Activated CD4-positive, alpha-beta T cell treated with anti-CD3 and anti-CD28 coated beads, Interleukin-2, amount 10 ng/mL, durations not matched to agents 7 days and 5 days (primary cell): Measurements from ENCODE around the gene RRAS. TPM values are rescaled to one million over a fixed set of nuclear protein-coding genes. Genes with fewer than 3 reads are reported as not detected.
"Not testable (repeated sequence)": the region's sequence is repeated elsewhere in the genome, so short reads cannot be mapped to it uniquely, and the experiment has no call there.

ENCODE experiments used
- CTCF ChIA-PET: fragments of 350-600 bp; sonication (Branson Sonifier 250); formaldehyde crosslinking; loops from one replicate; lab custom pipeline; 2021; ENCODE audit warnings: antibody characterized with exemption; lab: Charles Lee
- POLR2A ChIA-PET: fragments of 350-600 bp; sonication (Branson Sonifier 250); formaldehyde crosslinking; loops from one replicate; lab custom pipeline; 2021; ENCODE audit warnings: antibody characterized with exemption; lab: Charles Lee
- DNase-seq: peaks from one replicate; pipeline ENCODE4 v3.0.0-alpha.2; 2020
- H3K27ac Mint-ChIP-seq: one replicate; pipeline ENCODE4 v1.8.0; 2021; ENCODE audit warnings: mild to moderate bottlenecking, moderate library complexity, mixed read lengths
- H3K27me3 Mint-ChIP-seq: one replicate; pipeline ENCODE4 v1.8.0; 2021; ENCODE audit warnings: mixed read lengths
- H3K36me3 Mint-ChIP-seq: one replicate; pipeline ENCODE4 v1.8.0; 2021; ENCODE audit warnings: low read depth, mixed read lengths
- H3K4me1 Mint-ChIP-seq: one replicate; pipeline ENCODE4 v1.8.0; 2021; ENCODE audit warnings: mixed read lengths
- H3K4me3 Mint-ChIP-seq: one replicate; pipeline ENCODE4 v1.8.0; 2021; ENCODE audit warnings: mild to moderate bottlenecking, moderate library complexity, mixed read lengths
- H3K9me3 Mint-ChIP-seq: one replicate; pipeline ENCODE4 v1.8.0; 2021; ENCODE audit warnings: mixed read lengths
- total RNA-seq, 2 experiments: library from RNA; stranded (reverse); gene quantifications; one replicate each; pipeline ENCODE4 v1.2.3, GENCODE V29; 2021

RRAS gene
- total RNA-seq, 2 experiments from 2014 or later = 9.0 to 9.5 TPM

GRCh38 chr19:49646586-49646985 is 6.6 kb upstream of the RRAS start:
- DNase-seq = no peak
- POLR2A ChIA-PET = no interaction called here
- no peaks in the 10 kb centered on the region for H3K27me3 Mint-ChIP-seq
- peaks cover 28% of the 10 kb centered on the region for H3K4me1 Mint-ChIP-seq
- H3K4me3 Mint-ChIP-seq = no peak overlapping the region
- no peak overlapping the region for H3K27ac Mint-ChIP-seq
- peaks cover 22% of the 10 kb centered on the region for H3K36me3 Mint-ChIP-seq
- CTCF ChIA-PET = interaction anchor here (0.9 to 1.3 kb wide), 2 partner anchors 26 to 34 kb away, joined by 3 read pairs; no protein-coding TSS in a partner anchor
- no peaks in the 10 kb centered on the region for H3K9me3 Mint-ChIP-seq

- no peak for DNase-seq
- no peaks in the 10 kb centered on the region for H3K27me3 Mint-ChIP-seq
- ChIA-PET POLR2A (no interaction called here), CTCF (interaction anchor here (0.9 to 1.3 kb wide), 2 partner anchors 27 to 35 kb away, joined by 3 read pairs; no protein-coding TSS in a partner anchor)
- H3K27ac Mint-ChIP-seq = no peak overlapping the region
- peaks cover 30% of the 10 kb centered on the region for H3K4me1 Mint-ChIP-seq
- no peaks in the 10 kb centered on the region for H3K9me3 Mint-ChIP-seq
- H3K4me3 Mint-ChIP-seq = no peak overlapping the region
- peaks cover 22% of the 10 kb centered on the region for H3K36me3 Mint-ChIP-seq
These were observed 6.1 kb upstream of the RRAS start for GRCh38 chr19:49645995-49646394.

GRCh38 chr19:49645592-49645991 is 5.6 kb upstream of the RRAS start:
- POLR2A ChIA-PET = no interaction called here
- no peak overlapping the region for H3K4me3 Mint-ChIP-seq
- H3K4me1 Mint-ChIP-seq = peaks cover 34% of the 10 kb centered on the region
- H3K36me3 Mint-ChIP-seq = peaks cover 20% of the 10 kb centered on the region
- no peaks in the 10 kb centered on the region for H3K9me3 Mint-ChIP-seq
- peak overlapping the region; percentile 54 for H3K27ac Mint-ChIP-seq
- no peak for DNase-seq
- H3K27me3 Mint-ChIP-seq = no peaks in the 10 kb centered on the region
- CTCF ChIA-PET = interaction anchor here (0.6 kb wide), 1 partner anchor 114 kb away, joined by 3 read pairs; no protein-coding TSS in a partner anchor

- peaks cover 20% of the 10 kb centered on the region for H3K36me3 Mint-ChIP-seq
- peaks cover 48% of the 10 kb centered on the region for H3K4me1 Mint-ChIP-seq
- H3K4me3 Mint-ChIP-seq = peak overlapping the region; percentile 93
- H3K9me3 Mint-ChIP-seq = no peaks in the 10 kb centered on the region
- H3K27ac Mint-ChIP-seq = peak overlapping the region; percentile 81
- POLR2A ChIA-PET = interaction anchor here (0.6 kb wide), 1 partner anchor 21 kb away, joined by 3 read pairs; no protein-coding TSS in a partner anchor
- peaks cover 5% of the 10 kb centered on the region for H3K27me3 Mint-ChIP-seq
- CTCF ChIA-PET = interaction anchor here (1.1 to 2.7 kb wide), 7 partner anchors 9 to 115 kb away, joined by 3 to 12 read pairs (median 4); partner anchors contain the start of gene PRMT1
- DNase-seq = no peak
These were observed 3.5 kb upstream of the RRAS start for GRCh38 chr19:49643466-49643865.

- H3K36me3 Mint-ChIP-seq = peaks cover 20% of the 10 kb centered on the region
- H3K27ac Mint-ChIP-seq = peak overlapping the region; percentile 99
- H3K9me3 Mint-ChIP-seq = no peaks in the 10 kb centered on the region
- DNase-seq = no peak
- POLR2A ChIA-PET = no interaction called here
- H3K4me3 Mint-ChIP-seq = peak overlapping the region; percentile 93
- peaks cover 7% of the 10 kb centered on the region for H3K27me3 Mint-ChIP-seq
- peaks cover 55% of the 10 kb centered on the region for H3K4me1 Mint-ChIP-seq
- CTCF ChIA-PET = interaction anchor here (1.2 to 2.7 kb wide), 7 partner anchors 10 to 116 kb away, joined by 3 to 12 read pairs (median 4); partner anchors contain the start of gene PRMT1
These were observed 2.6 kb upstream of the RRAS start for GRCh38 chr19:49642492-49643035.

GRCh38 chr19:49641688-49642491 is 1.9 kb upstream of the RRAS start, which contains the start of gene SCAF1:
Gene SCAF1, plus strand, starts transcription at chr19:49642209. Its CDS starts 2,818 bp downstream, at chr19:49645027.
- H3K36me3 Mint-ChIP-seq = peaks cover 15% of the 10 kb centered on the region
- peaks cover 7% of the 10 kb centered on the region for H3K27me3 Mint-ChIP-seq
- peak within 1 kb of the TSS; percentile 99 for H3K27ac Mint-ChIP-seq
- POLR2A ChIA-PET = no interaction called here
- peak; percentile 99 for DNase-seq
- H3K9me3 Mint-ChIP-seq = no peaks in the 10 kb centered on the region
- H3K4me1 Mint-ChIP-seq = peaks cover 55% of the 10 kb centered on the region
- peak within 1 kb of the TSS; percentile 93 for H3K4me3 Mint-ChIP-seq
- CTCF ChIA-PET = interaction anchor here (0.6 to 2.7 kb wide), 7 partner anchors 13 to 739 kb away, joined by 3 to 12 read pairs (median 3); partner anchors contain the start of genes NOSIP, PRMT1 and PRRG2

GRCh38 chr19:49639401-49640112 is 386 bp downstream of the RRAS start:
- no peak for DNase-seq
- ChIA-PET CTCF (interaction anchor here (0.6 to 1.5 kb wide), 15 partner anchors 8 to 195 kb away, joined by 3 to 7 read pairs (median 3); partner anchors contain the start of genes NOSIP and PRMT1), POLR2A (interaction anchor here (0.7 to 1.4 kb wide), 3 partner anchors 24 to 49 kb away, joined by 3 to 4 read pairs (median 3); no protein-coding TSS in a partner anchor)
- Mint-ChIP-seq H3K27me3 (peaks cover 7% of the 10 kb centered on the region), H3K4me3 (peak overlapping the region; percentile 93), H3K36me3 (peaks cover 2% of the 10 kb centered on the region), H3K9me3 (no peaks in the 10 kb centered on the region), H3K4me1 (peaks cover 51% of the 10 kb centered on the region), H3K27ac (peak overlapping the region; percentile 83)

GRCh38 chr19:49637821-49638738 is 1.9 kb downstream of the RRAS start:
- Mint-ChIP-seq H3K36me3 (no peaks in the 10 kb centered on the region), H3K27me3 (peaks cover 7% of the 10 kb centered on the region), H3K9me3 (no peaks in the 10 kb centered on the region), H3K27ac (peak overlapping the region; percentile 60), H3K4me1 (peaks cover 37% of the 10 kb centered on the region), H3K4me3 (peak overlapping the region; percentile 42)
- ChIA-PET CTCF (interaction anchor here (1.1 kb wide), 1 partner anchor 210 kb away, joined by 4 read pairs; no protein-coding TSS in a partner anchor), POLR2A (no interaction called here)
- DNase-seq = no peak

GRCh38 chr19:49636233-49636932 is 3.6 kb downstream of the RRAS start:
- Mint-ChIP-seq H3K36me3 (no peaks in the 10 kb centered on the region), H3K27me3 (peaks cover 7% of the 10 kb centered on the region), H3K9me3 (no peaks in the 10 kb centered on the region), H3K4me3 (no peak overlapping the region), H3K27ac (peak overlapping the region; percentile 11), H3K4me1 (peaks cover 26% of the 10 kb centered on the region)
- ChIA-PET CTCF (no interaction called here), POLR2A (no interaction called here)
- no peak for DNase-seq

GRCh38 chr19:49635530-49636232 is 4.3 kb downstream of the RRAS start:
- peaks cover 7% of the 10 kb centered on the region for H3K27me3 Mint-ChIP-seq

GRCh38 chr19:49633273-49633672 is 6.7 kb downstream of the RRAS start:
- H3K27me3 Mint-ChIP-seq, H3K4me3 Mint-ChIP-seq, CTCF ChIA-PET, DNase-seq, H3K9me3 Mint-ChIP-seq, H3K27ac Mint-ChIP-seq, POLR2A ChIA-PET, H3K4me1 Mint-ChIP-seq, H3K36me3 Mint-ChIP-seq: not testable (repeated sequence)

More at GRCh38 chr19:49635530-49636232, 4.3 kb downstream of the RRAS start:
- Mint-ChIP-seq H3K9me3 (no peaks in the 10 kb centered on the region), H3K4me1 (peaks cover 22% of the 10 kb centered on the region), H3K27ac (no peak overlapping the region), H3K36me3 (no peaks in the 10 kb centered on the region), H3K4me3 (no peak overlapping the region)
- ChIA-PET CTCF (no interaction called here), POLR2A (no interaction called here)
- no peak for DNase-seq
